K562 (cell line): ENCODE data around the gene ARID5B.

Source experiments
- CREM ChIP-seq: IDR thresholded peaks from 2 replicates; pipeline ENCODE4 v1.6.1; 2014; ENCODE audit warnings: antibody characterized with exemption, low read depth
- EZH2 ChIP-seq: IDR thresholded peaks from 2 replicates; pipeline ENCODE4 v1.6.1; 2012; ENCODE audit warnings: low read depth, mild to moderate bottlenecking, inconsistent platforms, low read length, borderline replicate concordance
- FOXM1 ChIP-seq, 2 experiments: fragments of 450-650 bp in 1 of 2; sonication (generic) in 1 of 2; formaldehyde crosslinking in 1 of 2; IDR thresholded peaks; 2 replicates each; pipeline versions ENCODE4 v1.6.1 to v1.9.0; 2017 to 2022; ENCODE audit warnings: low read depth in 2 of 2, mild to moderate bottlenecking in 2 of 2, missing genetic modification reagents in 1 of 2, moderate library complexity in 1 of 2
- MEIS2 ChIP-seq: fragments of 450-650 bp; IDR thresholded peaks from 2 replicates; pipeline ENCODE4 v1.6.1; 2014; ENCODE audit warnings: mild to moderate bottlenecking; ENCODE audit not compliant: partially characterized antibody
- ZNF184 ChIP-seq: sonication (generic); formaldehyde crosslinking; IDR thresholded peaks from 2 replicates; pipeline ENCODE4 v1.5.0; 2020; ENCODE audit warnings: missing genetic modification reagents

DNA sequence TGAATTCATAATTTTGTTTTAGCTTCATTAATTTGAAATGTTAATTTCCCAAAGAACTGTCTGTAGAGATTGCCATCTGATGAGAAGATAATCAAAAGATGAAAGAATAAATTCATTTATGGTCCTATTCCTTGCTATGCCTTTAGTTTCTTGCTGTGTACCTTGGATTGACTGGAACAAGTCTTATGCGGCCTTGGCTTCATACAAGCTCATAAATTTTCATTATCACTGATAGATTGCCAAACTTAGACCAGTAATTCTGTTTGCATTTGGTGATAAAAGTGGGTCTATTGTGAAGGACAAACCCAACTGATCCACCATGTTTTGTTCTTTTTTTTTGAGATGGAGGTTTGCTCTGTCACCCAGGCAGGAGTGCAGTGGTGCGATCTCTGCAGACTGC, 48.2 kb downstream of the ARID5B start:
- TF ChIP-seq EZH2 (no peak), MEIS2 (no peak), CREM (no peak), ZNF184 (CRISPR knock-in tag) (no peak), FOXM1 (IDR thresholded peaks at IDR 0.05; ENCODE audit: low read depth) (no peak), FOXM1 (CRISPR knock-in tag; IDR thresholded peaks at IDR 0.05; ENCODE audit: low read depth) (no peak)
